Panc1 (cell line): ENCODE data around the gene IGF2R. TPM values are rescaled to one million over a fixed set of nuclear protein-coding genes. Genes with fewer than 3 reads are reported as not detected.

Source experiments
- ATAC-seq: fragments of 200-7000 bp; cut with Tn5 transposase; 2 replicates; pipeline ENCODE4 v1.9.1; 2020; ENCODE audit warnings: mild to moderate bottlenecking, moderate library complexity
- BruUV-seq: library from RNA; stranded (reverse); fragments of 400-500 nt; replicated peaks from 2 replicates; lab custom pipeline; 2021; lab: Mats Ljungman, UMichigan
- CTCF ChIA-PET: fragments of 300-600 bp; sonication (Branson Sonifier 250); formaldehyde crosslinking; loops from one replicate; lab custom pipeline; 2022; ENCODE audit warnings: antibody characterized with exemption; lab: Charles Lee
- POLR2A ChIA-PET: fragments of 300-600 bp; sonication (Branson Sonifier 250); formaldehyde crosslinking; loops from one replicate; lab custom pipeline; 2022; ENCODE audit warnings: antibody characterized with exemption; lab: Charles Lee
- DNase-seq: peaks from one replicate; pipeline ENCODE4 v3.0.0-alpha.2; 2010; ENCODE audit warnings: low read depth, low spot score
- H3K27ac ChIP-seq: 2 replicates; pipeline ENCODE4 v1.5.1; 2011; ENCODE audit warnings: mild to moderate bottlenecking, low read length, inconsistent platforms
- H3K27me3 ChIP-seq: fragments of 200-500 bp; sonication (Bioruptor generic); 2 replicates; pipeline ENCODE4 v1.6.0; 2014; ENCODE audit warnings: low read length, inconsistent platforms; ENCODE audit not compliant: control insufficient read depth, insufficient read depth
- H3K36me3 ChIP-seq: fragments of 200-500 bp; sonication (Bioruptor generic); 2 replicates; pipeline ENCODE4 v1.5.1; 2014; ENCODE audit warnings: inconsistent platforms, mild to moderate bottlenecking, low read length, moderate library complexity; ENCODE audit not compliant: control insufficient read depth, insufficient read depth
- H3K4me1 ChIP-seq: 2 replicates; pipeline ENCODE4 v1.5.1; 2011; ENCODE audit warnings: inconsistent platforms, mild to moderate bottlenecking, low read length, moderate library complexity; ENCODE audit not compliant: control insufficient read depth, insufficient read depth
- H3K4me3 ChIP-seq, 2 experiments: 2 replicates each; pipeline ENCODE4 v1.5.1; 2011 to 2012; ENCODE audit warnings: low read depth in 2 of 2, low read length in 2 of 2, mild to moderate bottlenecking in 2 of 2, inconsistent platforms in 1 of 2, moderate library complexity in 1 of 2
- H3K9me3 ChIP-seq: fragments of 200-500 bp; sonication (Bioruptor generic); 2 replicates; pipeline ENCODE4 v1.5.1; 2014; ENCODE audit warnings: low read depth, mild to moderate bottlenecking, inconsistent platforms, low read length, moderate library complexity; ENCODE audit not compliant: control insufficient read depth, insufficient read depth
- CTCF ChIP-seq: fragments of 450-650 bp; IDR thresholded peaks from 2 replicates; pipeline ENCODE4 v1.5.1; 2017; ENCODE audit warnings: mild to moderate bottlenecking
- POLR2AphosphoS5 ChIP-seq: IDR thresholded peaks from 2 replicates; pipeline ENCODE4 v1.6.1; 2012; ENCODE audit warnings: mild to moderate bottlenecking, low read depth, low read length, moderate library complexity
- REST ChIP-seq, 2 experiments: IDR thresholded peaks; 2 replicates each; pipeline ENCODE4 v1.6.1; 2011 to 2012; ENCODE audit warnings: low read depth in 2 of 2, control low read depth in 1 of 2, low read length in 1 of 2, mild to moderate bottlenecking in 1 of 2, moderate library complexity in 1 of 2; ENCODE audit not compliant: insufficient read depth in 1 of 2
- SIN3A ChIP-seq: IDR thresholded peaks from 2 replicates; pipeline ENCODE4 v1.6.1; 2012; ENCODE audit warnings: low read depth, mild to moderate bottlenecking, low read length, moderate library complexity, borderline replicate concordance; ENCODE audit not compliant: insufficient read depth
- TCF7L2 ChIP-seq: IDR thresholded peaks from 2 replicates; pipeline ENCODE4 v1.6.1; 2011; ENCODE audit warnings: mild to moderate bottlenecking, low read depth, low read length, inconsistent platforms
- in situ Hi-C: cut with HindIII; loops from 2 replicates; pipeline ENCODE4 v1.10.0; 2016; ENCODE audit warnings: low sequenced_read_pairs, low pct_unique_long_range_greater_than_20kb
- intact Hi-C: fragments of 100-400 bp; cut with micrococcal nuclease; formaldehyde crosslinking; loops from one replicate; pipeline ENCODE4 v1.10.0; 2022; ENCODE audit not compliant: unreplicated experiment
- total RNA-seq: library from RNA; stranded (reverse); gene quantifications from one replicate; pipeline ENCODE4 v1.2.1, GENCODE V29; 2021; ENCODE audit not compliant: unreplicated experiment

IGF2R gene
- total RNA-seq, 1 experiment from 2014 or later, result 163 TPM

GRCh38 chr6:160073272-160073671, 104.4 kb downstream of the IGF2R start:
- intact Hi-C loops (no loop called here), in situ Hi-C loops (no loop called here)
- Histone ChIP-seq H3K36me3 (peaks cover 9% of the 10 kb centered on the region; the same call in 1 of the 2 replicates), H3K4me1 (no peaks in the 10 kb centered on the region), H3K27me3 (no peaks in the 10 kb centered on the region), H3K4me3 (no peak overlapping the region), H3K9me3 (no peaks in the 10 kb centered on the region), H3K27ac (no peak overlapping the region)
- ChIA-PET POLR2A (no interaction called here), CTCF (no interaction called here)
- BruUV-seq, result no TSS peak
- DNase-seq (no peak), ATAC-seq (no peak)
- TF ChIP-seq POLR2AphosphoS5, result no peak
- no peak for TF ChIP-seq CTCF
- TF ChIP-seq TCF7L2, result no peak
- no peak for TF ChIP-seq SIN3A
- no peak for TF ChIP-seq REST (IDR thresholded peaks at IDR 0.05; ENCODE audit: insufficient read depth in 1 of 2, low read depth in 2 of 2, low read length in 1 of 2)

- Histone ChIP-seq H3K27me3 (no peaks in the 10 kb centered on the region), H3K27ac (no peak overlapping the region), H3K4me3 (no peak overlapping the region), H3K36me3 (0 out of 2 replicates have a peak, but pooled peaks cover 5% of the 10 kb centered on the region), H3K4me1 (no peaks in the 10 kb centered on the region), H3K9me3 (no peaks in the 10 kb centered on the region)
- in situ Hi-C loops (no loop called here), intact Hi-C loops (no loop called here)
- ATAC-seq (no peak), DNase-seq (no peak)
- POLR2A ChIA-PET, result no interaction called here
- BruUV-seq, result no TSS peak
- TF ChIP-seq SIN3A, result no peak
- no peak for TF ChIP-seq POLR2AphosphoS5
- TF ChIP-seq REST (IDR thresholded peaks at IDR 0.05; ENCODE audit: insufficient read depth in 1 of 2, low read depth in 2 of 2, low read length in 1 of 2), result no peak
- no peak for TF ChIP-seq CTCF
- TF ChIP-seq TCF7L2, result no peak
- CTCF ChIA-PET, result no interaction called here
Observed at GRCh38 chr6:160076009-160076408, 107.1 kb downstream of the IGF2R start.
